K562 (cell line): Measurements from ENCODE around the gene CSNK1D. TPM values are rescaled to one million over a fixed set of nuclear protein-coding genes. Genes with fewer than 3 reads are reported as not detected.

Experiments
- CEBPB ChIP-seq: fragments of 450-650 bp; IDR thresholded peaks from 2 replicates; pipeline ENCODE4 v1.6.1; 2016; ENCODE audit warnings: missing genetic modification characterization, missing compliant biosample characterization
- CUX1 ChIP-seq: fragments of 200-800 bp; sonication (Bioruptor generic); IDR thresholded peaks from 2 replicates; pipeline ENCODE4 v1.6.1; 2016; ENCODE audit warnings: missing genetic modification characterization, missing compliant biosample characterization
- FOXK2 ChIP-seq, 2 experiments: fragments of 450-650 bp; IDR thresholded peaks in 1 of 2; conservative IDR thresholded peaks in 1 of 2; 2 replicates each; pipeline ENCODE4 v1.6.1; 2016; ENCODE audit warnings: low read depth in 2 of 2, mild to moderate bottlenecking in 1 of 2
- PHF20 ChIP-seq: fragments of 450-650 bp; IDR thresholded peaks from 2 replicates; pipeline ENCODE4 v1.6.1; 2018; ENCODE audit not compliant: partially characterized antibody
- PREB ChIP-seq: sonication (generic); formaldehyde crosslinking; IDR thresholded peaks from 2 replicates; pipeline ENCODE4 v1.8.1; 2023; ENCODE audit warnings: mild to moderate bottlenecking, missing genetic modification reagents
- TFAP4 ChIP-seq: sonication (generic); formaldehyde crosslinking; IDR thresholded peaks from 2 replicates; pipeline ENCODE4 v1.8.0; 2022; ENCODE audit warnings: missing genetic modification reagents, mild to moderate bottlenecking, moderate library complexity, borderline replicate concordance
- THAP7 ChIP-seq: fragments of 250-450 bp; sonication (Bioruptor Pico); IDR thresholded peaks from 2 replicates; pipeline ENCODE4 v1.5.0; 2021
- ZNF263 ChIP-seq: sonication (generic); formaldehyde crosslinking; IDR thresholded peaks from 2 replicates; pipeline ENCODE4 v1.8.0; 2022; ENCODE audit warnings: mild to moderate bottlenecking, missing genetic modification reagents, borderline replicate concordance
- ZNF354B ChIP-seq: fragments of 250-450 bp; sonication (Bioruptor Pico); IDR thresholded peaks from 2 replicates; pipeline ENCODE4 v1.4.0; 2020
- ZNF77 ChIP-seq: fragments of 250-450 bp; sonication (Bioruptor Pico); IDR thresholded peaks from 2 replicates; pipeline ENCODE4 v1.5.0; 2020
- polyA plus RNA-seq, 8 experiments: library from polyadenylated mRNA; depleted of rRNA in 4 of 8; stranded (reverse) in 5 of 8; unstranded in 3 of 8; fragments of >200 nt; fragmentation: Nextera tagmentation in 2 of 8; fragmentation: Illumina TruSeq in 1 of 8; extraction: Ambion mirVana in 2 of 8; extraction: Trizol in 1 of 8; gene quantifications; 2 replicates each; pipeline versions ENCODE4 v1.2.1 to v1.2.3, GENCODE V29; 2011 to 2014; ENCODE audit warnings: inconsistent platforms in 1 of 8, missing spikeins in 1 of 8
- total RNA-seq, 7 experiments: library from RNA; depleted of rRNA in 6 of 7; stranded (reverse); fragments of >200 nt in 6 of 7; fragmentation: Illumina TruSeq in 2 of 7; extraction: Trizol in 2 of 7; gene quantifications; 2 replicates each; pipeline versions ENCODE4 v1.2.1 to v1.2.3, GENCODE V29; 2011 to 2021; ENCODE audit warnings: low replicate concordance in 1 of 7

Gene CSNK1D
- total and polyA plus RNA-seq, 9 of the 15 experiments (the other 6 are each of a cell fraction or from before 2014, with no cell fraction given), result 6.5 to 133 (median 41.3) TPM

GRCh38 chr17:82304826-82305726, 31.6 kb upstream of the CSNK1D start (continued):
- TF ChIP-seq CUX1, result no peak
- no peak for TF ChIP-seq CEBPB
- no peak for TF ChIP-seq THAP7 (CRISPR knock-in tag)
- TF ChIP-seq FOXK2 (conservative IDR thresholded peaks at IDR 0.05 in 1 of 2, IDR thresholded peaks at IDR 0.05 in 1 of 2; ENCODE audit: low read depth in 2 of 2), result no peak
- TF ChIP-seq ZNF354B (CRISPR knock-in tag), result no peak
- 0 out of 2 replicates have a peak, but pooled peaks have one; percentile 27 for TF ChIP-seq PREB (CRISPR knock-in tag)
- 0 out of 2 replicates have a peak, but pooled peaks have one; percentile 19 for TF ChIP-seq TFAP4 (CRISPR knock-in tag)
- TF ChIP-seq ZNF263 (CRISPR knock-in tag), result no peak
- no peak for TF ChIP-seq ZNF77 (CRISPR knock-in tag)
- TF ChIP-seq PHF20, result no peak
